Fibroblast of skin of right biceps (primary cell): ENCODE measurements around the gene TP53BP1.
"Not testable (repeated sequence)": the region's sequence is repeated elsewhere in the genome, so short reads cannot be mapped to it uniquely, and the experiment has no call there.

Experiments
- DNase-seq: peaks from one replicate; pipeline ENCODE4 v3.0.0-alpha.2; 2013

TP53BP1 gene

DNA sequence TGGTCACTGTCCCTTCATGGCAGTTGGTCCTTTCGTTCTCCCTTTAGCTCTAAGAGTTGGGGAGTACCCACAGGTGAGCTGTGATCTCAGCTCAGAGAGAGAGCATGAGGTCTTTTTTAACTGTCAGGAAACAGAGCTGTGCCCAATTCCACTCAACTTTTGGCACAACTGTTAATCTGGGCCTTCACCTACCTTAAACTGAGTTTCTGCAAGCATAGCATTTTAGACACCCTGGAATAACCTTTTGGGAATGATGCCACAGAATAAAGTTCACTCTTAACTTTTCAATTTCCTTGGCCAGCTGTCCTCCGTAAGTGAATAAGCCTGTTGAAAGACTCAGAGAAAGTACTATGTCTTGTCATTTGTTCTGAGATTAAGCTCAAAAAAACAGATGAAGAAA, 86.1 kb downstream of the TP53BP1 start:
- no peak for DNase-seq

DNA sequence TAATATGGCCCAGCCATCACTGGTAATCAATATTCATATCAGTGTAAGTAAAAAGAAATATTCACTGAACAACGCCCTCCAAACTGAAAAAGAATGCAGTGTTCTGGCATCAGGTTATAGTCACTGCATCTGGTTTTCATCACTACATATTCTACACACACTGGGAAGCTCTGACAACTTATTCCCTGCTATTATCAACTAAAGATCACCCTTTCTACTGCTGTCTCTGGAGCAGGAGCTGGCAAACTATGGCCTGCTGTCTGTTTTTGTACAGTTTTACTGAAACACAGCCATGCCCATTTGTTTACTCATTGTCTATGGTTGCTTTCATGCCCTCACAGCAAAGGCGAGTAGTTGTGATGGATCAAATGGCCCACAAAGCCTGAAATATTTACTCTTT, 86.8 kb downstream of the TP53BP1 start:
- no peak for DNase-seq

DNA sequence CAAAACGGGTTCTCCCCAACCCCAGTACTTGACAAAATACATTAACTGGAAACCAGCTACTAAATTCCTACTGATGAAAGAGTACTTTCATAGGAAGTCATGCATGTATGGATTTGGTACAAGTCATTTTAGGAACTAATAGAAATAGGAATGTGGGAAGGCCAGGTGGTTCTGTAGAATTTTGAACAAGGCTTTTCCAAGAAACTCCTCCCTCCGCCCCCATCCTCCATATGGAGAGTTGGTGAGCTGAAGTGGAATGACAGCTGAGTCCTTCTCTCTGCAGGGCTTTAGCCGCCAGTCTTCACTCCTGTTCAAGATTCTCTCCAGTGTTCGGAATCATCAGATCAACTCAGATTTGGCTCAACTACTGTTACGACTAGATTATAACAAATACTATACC, 88.8 kb downstream of the TP53BP1 start:
- no peak for DNase-seq

DNA sequence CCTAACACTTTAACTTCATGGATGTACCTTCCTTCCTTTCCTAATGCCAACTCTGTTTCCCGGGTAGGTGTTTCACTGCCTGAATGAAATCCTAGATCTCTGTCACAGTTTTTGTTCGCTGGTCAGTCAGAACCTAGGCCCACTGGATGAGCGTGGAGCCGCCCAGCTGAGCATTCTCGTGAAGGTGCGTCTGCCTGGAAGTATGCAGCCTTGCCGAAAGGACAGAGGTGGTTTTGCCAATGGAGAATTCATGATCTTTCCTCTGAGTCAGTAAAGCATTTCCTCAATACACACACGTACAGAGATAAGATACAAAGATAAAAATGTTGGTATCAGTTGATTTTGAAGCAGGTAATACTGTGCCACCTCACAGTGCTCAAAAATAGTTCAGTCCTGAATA, 89.3 kb downstream of the TP53BP1 start:
- DNase-seq = no peak

DNA sequence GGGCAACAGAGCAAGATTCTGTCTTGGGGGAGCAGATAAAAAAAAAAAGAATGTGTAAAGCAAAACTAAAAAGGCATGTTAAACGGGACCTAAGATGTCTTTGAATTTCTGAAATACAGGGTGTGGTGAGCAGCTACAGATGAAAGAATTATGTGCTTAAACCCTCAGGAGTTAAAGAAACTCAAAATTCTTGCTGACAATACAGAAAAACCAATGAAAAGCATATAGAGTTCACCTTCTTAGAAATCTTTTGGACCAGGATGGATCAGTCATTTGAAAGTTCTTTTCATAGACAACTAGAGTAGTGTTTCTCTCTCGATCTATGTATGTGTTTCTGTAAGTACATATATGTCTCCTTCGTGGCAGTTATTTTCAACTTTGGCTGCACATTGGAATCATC, 90.7 kb downstream of the TP53BP1 start:
- no peak for DNase-seq

DNA sequence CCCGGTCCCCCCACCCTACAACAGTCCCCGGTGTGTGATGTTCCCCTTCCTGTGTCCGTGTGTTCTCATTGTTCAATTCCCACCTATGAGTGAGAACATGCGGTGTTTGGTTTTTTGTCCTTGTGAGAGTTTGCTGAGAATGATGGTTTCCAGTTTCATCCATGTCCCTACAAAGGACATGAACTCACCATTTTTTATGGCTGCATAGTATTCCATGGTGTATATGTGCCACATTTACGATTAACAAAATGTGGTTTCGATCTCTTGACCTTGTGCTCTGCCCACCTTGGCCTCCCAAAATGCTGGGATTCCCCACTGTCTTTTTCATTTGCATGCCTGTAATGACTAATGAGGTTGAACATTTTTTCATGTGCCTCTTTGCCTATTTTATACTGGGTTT, 99.4 kb downstream of the TP53BP1 start:
- DNase-seq = not testable (repeated sequence)

DNA sequence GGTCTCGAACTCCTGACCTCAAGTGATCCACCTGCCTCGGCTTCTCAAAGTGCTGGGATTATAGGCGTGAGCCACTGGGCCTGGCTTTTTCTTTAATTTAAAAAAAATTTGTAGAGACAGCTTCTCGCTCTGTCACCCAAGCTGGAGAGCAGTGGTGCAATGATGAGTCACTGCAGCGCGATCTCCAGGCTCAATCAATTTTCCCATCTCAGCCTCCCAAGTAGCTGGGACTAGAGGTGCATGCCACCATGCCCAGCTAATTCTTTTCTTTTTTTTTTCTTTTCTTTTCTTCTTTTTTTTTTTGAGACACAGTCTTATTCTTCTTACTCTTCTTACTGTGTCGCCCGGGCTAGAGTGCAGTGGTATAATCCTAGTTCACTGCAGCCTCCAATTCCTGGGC, 102.2 kb downstream of the TP53BP1 start:
- DNase-seq = peak; percentile 38

DNA sequence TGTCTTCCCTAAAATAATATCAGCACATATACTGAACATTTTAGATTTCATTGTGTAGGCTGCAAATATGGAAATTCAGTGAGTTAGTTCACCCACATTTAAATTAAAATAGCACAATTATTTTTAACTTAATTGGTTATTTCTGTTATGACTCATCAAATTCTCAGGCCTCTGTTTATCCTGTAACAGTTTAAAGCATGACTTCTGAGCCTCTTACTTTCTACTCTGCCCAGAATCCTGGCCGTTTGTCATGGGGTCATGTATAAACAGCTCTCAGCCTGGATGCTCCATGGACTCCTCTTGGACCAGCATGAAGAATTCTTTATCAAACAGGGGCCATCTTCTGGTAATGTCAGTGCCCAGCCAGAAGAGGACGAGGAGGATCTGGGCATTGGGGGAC, 109.9 kb downstream of the TP53BP1 start:
- peak; percentile 6 for DNase-seq

DNA sequence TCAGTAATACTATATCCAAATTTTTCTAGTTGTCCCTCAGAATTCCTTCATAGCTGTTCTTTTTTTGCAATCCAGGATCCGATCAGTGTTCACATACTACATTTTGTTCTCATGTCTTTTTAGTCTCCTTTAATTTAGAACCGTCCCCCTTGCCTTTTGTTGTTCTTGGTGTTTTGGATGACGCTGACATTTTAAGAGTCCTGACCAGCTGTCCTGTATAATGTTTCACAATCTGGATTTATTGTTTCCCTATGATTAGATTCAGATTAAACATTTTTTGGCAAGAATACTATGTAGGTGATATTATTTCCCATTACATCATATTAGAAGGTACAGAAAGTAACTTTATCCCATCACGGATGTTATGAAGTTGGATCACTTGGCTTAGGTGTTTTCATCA, 110.6 kb downstream of the TP53BP1 start:
- no peak for DNase-seq

DNA sequence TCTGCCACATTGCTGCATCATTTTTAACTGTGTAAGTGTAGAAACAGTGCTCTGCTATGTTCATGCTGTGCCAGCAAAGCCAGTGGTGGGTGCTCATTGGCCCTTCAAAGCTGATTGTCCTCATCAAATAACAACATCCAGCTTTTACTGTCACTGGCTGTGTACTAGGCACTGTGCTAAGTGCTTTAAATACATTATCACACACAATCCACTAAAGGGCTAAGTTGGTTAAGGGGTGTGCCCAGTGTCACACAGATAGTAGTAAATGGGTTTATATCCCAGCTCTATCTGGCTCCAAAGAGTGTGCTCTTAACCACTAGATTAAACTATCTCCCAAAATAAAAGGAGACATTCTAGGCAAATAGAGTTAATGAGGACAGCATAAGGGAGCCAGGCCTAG, 114.4 kb downstream of the TP53BP1 start:
- DNase-seq = no peak

DNA sequence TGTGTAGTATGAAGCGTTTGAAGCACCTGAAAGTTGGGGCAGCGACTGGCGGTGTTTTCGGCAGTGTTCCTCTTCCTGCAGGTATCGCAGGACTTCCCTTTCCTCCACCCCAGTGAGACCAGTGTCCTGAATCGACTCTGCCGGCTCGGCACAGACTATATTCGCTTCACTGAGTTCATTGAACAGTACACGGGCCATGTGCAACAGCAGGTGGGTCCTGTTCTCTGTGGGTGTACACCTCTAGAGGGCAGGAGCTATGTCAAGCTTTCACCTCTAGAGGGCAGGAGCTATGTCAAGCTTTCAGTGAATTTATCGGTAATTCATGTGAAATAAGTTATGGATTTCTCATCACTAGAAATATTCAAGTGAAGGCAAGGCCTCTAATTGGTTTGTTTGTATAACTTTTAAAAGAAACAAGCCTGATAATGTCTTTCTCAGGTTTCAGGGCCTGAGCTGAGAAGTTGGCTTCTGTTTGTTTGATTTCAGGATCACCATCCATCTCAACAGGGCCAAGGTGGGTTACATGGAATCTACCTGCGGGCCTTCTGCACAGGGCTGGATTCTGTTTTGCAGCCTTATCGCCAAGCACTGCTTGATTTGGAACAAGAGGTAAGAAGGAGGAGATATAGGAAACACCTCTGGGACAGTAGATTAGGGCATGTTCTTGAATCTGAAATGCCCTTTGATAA, 116.8 kb downstream of the TP53BP1 start:
- DNase-seq = peak; percentile 23

DNA sequence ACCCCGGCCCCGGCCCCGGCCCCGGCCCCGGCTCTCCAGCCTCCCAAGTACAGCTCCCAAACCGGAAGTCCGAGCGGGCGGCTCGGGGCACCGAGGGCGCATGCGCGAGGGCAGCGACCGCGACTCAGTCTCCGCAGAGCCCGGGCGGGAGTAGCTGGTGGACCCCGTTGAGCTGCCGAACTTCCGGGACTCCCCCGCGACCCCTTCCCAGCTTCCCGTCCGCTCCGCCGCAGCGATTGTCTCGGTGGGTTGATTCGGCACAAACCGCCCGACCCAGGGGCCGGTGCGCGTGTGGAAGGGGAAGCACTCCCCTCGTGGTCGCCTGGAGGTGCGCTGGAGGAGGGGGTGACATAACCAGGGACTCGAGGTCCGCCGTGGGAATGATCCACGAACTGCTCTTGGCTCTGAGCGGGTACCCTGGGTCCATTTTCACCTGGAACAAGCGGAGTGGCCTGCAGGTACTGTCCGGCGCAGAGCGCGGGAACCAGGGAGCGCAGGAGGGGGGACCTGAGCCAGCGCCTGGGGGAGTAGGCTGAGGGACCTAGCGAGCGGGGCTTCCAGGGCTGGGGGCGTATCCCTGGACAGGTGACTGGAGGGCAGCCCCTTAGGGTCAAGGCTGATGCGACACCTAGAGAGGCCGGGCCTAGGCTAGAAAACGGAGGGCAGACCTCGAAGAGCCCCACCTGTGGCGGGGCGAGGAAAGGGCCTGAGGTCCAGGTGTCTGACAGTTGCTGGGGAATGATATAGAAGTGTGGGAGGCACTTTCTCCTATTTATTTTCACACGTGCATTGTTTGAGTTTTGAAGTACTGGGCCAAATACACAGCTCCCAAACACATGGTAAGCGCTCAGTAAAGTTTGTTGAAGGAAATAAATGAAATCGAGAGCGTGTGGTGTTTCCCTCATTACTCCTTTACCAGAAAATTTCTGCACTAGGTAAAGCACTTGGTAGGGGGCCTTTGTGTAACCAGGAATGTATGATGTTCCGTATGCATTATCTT, 121.7 kb downstream of the TP53BP1 start, which contains the start of the genes TUBGCP4 and ZSCAN29:
Gene TUBGCP4, plus strand, starts transcription at position 127 of the 1,000 bp plus-strand sequence. Its CDS starts 254 bp downstream, at position 381.
Gene ZSCAN29, minus strand, starts transcription at position 69 of the 1,000 bp plus-strand sequence. CDS start 1,130 bp downstream, outside the sequence.
- DNase-seq = peak; percentile 78

DNA sequence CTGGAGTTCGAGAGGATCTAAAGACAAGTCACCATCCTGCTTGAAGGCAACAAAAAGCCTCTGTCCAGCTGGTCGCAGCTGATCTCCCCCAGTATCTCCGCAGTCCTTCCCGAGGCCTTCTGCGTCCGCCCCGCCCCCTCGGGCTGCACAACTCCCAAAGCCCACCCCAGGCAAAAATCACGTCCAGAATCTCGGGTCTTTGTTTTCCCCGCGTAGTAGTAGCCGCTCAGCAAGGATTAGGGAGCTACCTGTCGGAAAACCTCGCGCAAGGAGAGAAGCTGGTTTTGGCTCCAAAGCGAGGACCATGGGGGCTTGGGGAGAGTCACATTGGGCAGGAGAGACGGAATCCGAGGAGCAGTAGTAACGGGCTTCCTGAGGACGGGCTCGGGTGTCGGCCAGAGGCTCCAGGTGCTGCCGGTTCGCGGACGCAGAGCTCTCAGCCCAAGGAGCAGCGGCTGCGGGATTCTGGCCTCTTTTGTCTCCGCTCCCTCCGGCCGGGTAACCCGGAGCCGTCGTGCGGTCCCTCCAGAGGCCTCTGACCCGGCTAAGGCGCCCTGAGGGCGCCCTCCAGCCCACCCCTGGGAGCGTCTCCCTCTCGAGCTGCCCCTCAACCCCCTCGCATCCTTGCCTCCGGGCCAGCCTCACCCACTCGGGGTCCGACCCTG, 122.5 kb downstream of the TP53BP1 start:
- peak; percentile 20 for DNase-seq

DNA sequence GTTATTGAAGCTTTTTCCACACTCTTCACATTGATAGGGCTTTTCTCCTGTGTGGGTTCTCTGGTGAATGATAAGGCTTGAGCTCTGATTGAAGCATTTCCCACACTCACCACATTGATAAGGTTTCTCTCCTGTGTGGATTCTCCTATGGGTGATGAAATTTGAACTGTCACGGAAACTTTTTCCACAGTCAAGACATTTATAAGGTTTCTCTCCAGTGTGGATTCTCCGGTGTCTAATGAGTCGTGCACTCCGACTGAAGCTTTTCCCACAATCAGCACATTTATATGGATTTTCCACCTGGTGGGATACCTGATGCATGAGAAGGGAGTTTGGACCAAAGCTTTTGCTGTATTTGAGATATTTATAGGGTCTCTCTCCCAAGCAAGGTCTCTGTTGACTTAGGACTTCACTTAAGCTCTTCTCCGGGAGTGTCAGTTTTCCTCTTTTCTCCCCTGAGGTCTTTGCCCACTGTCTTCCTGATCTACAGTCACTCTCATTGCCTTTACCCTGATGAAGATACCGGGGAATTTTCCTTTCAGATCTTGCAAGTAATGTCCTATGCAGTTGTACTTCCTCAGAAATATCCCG, 131.5 kb downstream of the TP53BP1 start:
- DNase-seq = peak; percentile 5

DNA sequence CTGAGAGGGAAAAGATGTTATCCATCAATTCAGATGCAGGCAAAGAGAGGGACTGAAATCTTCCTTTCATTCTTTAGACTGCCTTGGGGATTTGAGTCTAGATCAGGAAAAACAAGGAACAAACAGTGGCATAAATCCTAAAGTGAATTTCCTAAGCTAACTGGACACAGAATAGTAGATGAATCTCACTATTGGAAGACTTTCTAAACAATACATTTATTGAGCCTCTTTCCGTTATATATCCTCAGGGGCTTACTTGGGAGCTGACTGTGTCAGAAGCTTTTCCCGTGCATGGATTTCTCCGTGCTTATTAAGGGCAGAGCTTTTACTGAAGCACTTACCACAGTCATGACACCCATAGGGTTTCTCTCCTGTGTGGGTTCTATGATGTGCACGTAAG, 132.1 kb downstream of the TP53BP1 start:
- DNase-seq = no peak
